ENCODE results near the gene OR5C1. TPM values are rescaled to one million over a fixed set of nuclear protein-coding genes. Genes with fewer than 3 reads are reported as not detected.
A peak's percentile ranks its signal among the peaks of the same experiment; 100 is the strongest.

The OR5C1 gene
- total RNA-seq, result not detected
- not detected for polyA plus RNA-seq

DNA sequence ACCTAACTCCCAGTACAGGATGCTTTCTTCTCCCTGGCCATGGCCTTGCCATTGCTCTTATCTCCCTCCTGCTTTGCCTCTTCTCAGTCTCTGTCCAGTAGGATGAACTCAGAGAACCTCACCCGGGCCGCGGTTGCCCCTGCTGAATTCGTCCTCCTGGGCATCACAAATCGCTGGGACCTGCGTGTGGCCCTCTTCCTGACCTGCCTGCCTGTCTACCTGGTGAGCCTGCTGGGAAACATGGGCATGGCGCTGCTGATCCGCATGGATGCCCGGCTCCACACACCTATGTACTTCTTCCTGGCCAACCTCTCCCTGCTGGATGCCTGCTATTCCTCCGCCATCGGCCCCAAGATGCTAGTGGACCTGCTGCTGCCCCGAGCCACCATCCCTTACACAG lies at the start of gene OR5C1:
Gene OR5C1 (plus strand): TSS at position 103 of the 400 bp plus-strand sequence. CDS start 0 bp downstream, at position 103.
- H3K27ac Mint-ChIP-seq, result peak within 1 kb of the TSS in 1 of 7 donors; percentile 21
- no peak within 1 kb of the TSS for H3K4me3 Mint-ChIP-seq
- CTCF ChIA-PET (ENCODE audit: partially characterized antibody), result no interaction called here

GRCh38 chr9:122742003-122742402 lies 46.7 kb upstream of the OR5C1 start, which contains the start of gene OR1L6:
Gene OR1L6 (plus strand): TSS chr9:122742303. CDS start chr9:122749848, 7,545 bp downstream.
- Mint-ChIP-seq H3K36me3 (peaks cover 0 to 6% of the 10 kb centered on the region in 2 donors), H3K4me1 (peaks cover 0 to 1% (median 0%) of the 10 kb centered on the region in 4 donors), H3K9me3 (peaks cover 4 to 23% (median 15%) of the 10 kb centered on the region in 8 donors), H3K27ac (no peak within 1 kb of the TSS), H3K27me3 (no peaks in the 10 kb centered on the region), H3K4me3 (no peak within 1 kb of the TSS)
- DNase-seq, result no peak
- Histone ChIP-seq H3K9me3 (ENCODE audit: control insufficient read depth in 1 of 2, low read length in 2 of 2) (no peaks in the 10 kb centered on the region), H3K4me1 (ENCODE audit: insufficient read depth, low read length) (no peaks in the 10 kb centered on the region), H3K4me3 (ENCODE audit: low read length in 2 of 2) (no peak within 1 kb of the TSS), H3K27ac (ENCODE audit: low read depth, low read length) (no peak within 1 kb of the TSS), H3K27me3 (ENCODE audit: insufficient read depth, low read length) (no peaks in the 10 kb centered on the region), H3K36me3 (ENCODE audit: insufficient read depth, low read length) (no peaks in the 10 kb centered on the region)
- intact Hi-C loops (cut with micrococcal nuclease), result no loop called here
- ChIA-PET POLR2A (ENCODE audit: partially characterized antibody) (no interaction called here), CTCF (ENCODE audit: partially characterized antibody) (no interaction called here)

More for the DNA sequence above, at the start of gene OR5C1:
- no peaks in the 10 kb centered on the region for H3K9me3 ChIP-seq (ENCODE audit: control insufficient read depth in 1 of 2, low read length in 2 of 2)
- no peaks in the 10 kb centered on the region for H3K36me3 ChIP-seq (ENCODE audit: insufficient read depth, low read length)
- DNase-seq, result no peak
- H3K36me3 Mint-ChIP-seq, result peaks cover 0 to 2% of the 10 kb centered on the region in 2 donors
- intact Hi-C loops (cut with micrococcal nuclease), result no loop called here
- no peaks in the 10 kb centered on the region for H3K27me3 Mint-ChIP-seq
- H3K4me3 ChIP-seq (ENCODE audit: low read length in 2 of 2), result no peak within 1 kb of the TSS
- no peak within 1 kb of the TSS for H3K27ac ChIP-seq (ENCODE audit: low read depth, low read length)
- H3K27me3 ChIP-seq (ENCODE audit: insufficient read depth, low read length), result no peaks in the 10 kb centered on the region
- POLR2A ChIA-PET (ENCODE audit: partially characterized antibody), result no interaction called here
- no peaks in the 10 kb centered on the region for H3K9me3 Mint-ChIP-seq
- no peaks in the 10 kb centered on the region for H3K4me1 ChIP-seq (ENCODE audit: insufficient read depth, low read length)
- no peaks in the 10 kb centered on the region for H3K4me1 Mint-ChIP-seq

GRCh38 chr9:122754825-122755224 lies 33.9 kb upstream of the OR5C1 start:
- no peaks in the 10 kb centered on the region for H3K9me3 ChIP-seq (ENCODE audit: control insufficient read depth in 1 of 2, low read length in 2 of 2)
- POLR2A ChIA-PET (ENCODE audit: partially characterized antibody), result no interaction called here
- H3K4me3 ChIP-seq (ENCODE audit: low read length in 2 of 2), result no peak overlapping the region
- H3K27me3 Mint-ChIP-seq, result peaks cover 4 to 5% of the 10 kb centered on the region in 2 donors
- no peak for DNase-seq
- CTCF ChIA-PET (ENCODE audit: partially characterized antibody), result no interaction called here
- H3K4me3 Mint-ChIP-seq, result no peak overlapping the region
- H3K4me1 Mint-ChIP-seq, result no peaks in the 10 kb centered on the region
- H3K27me3 ChIP-seq (ENCODE audit: insufficient read depth, low read length), result no peaks in the 10 kb centered on the region
- H3K4me1 ChIP-seq (ENCODE audit: insufficient read depth, low read length), result no peaks in the 10 kb centered on the region
- intact Hi-C loops (cut with micrococcal nuclease), result no loop called here
- H3K36me3 ChIP-seq (ENCODE audit: insufficient read depth, low read length), result no peaks in the 10 kb centered on the region
- H3K36me3 Mint-ChIP-seq, result peaks cover 7 to 26% of the 10 kb centered on the region in 2 donors
- peaks cover 5 to 47% (median 30%) of the 10 kb centered on the region in 8 donors for H3K9me3 Mint-ChIP-seq
- no peak overlapping the region for H3K27ac ChIP-seq (ENCODE audit: low read depth, low read length)
- H3K27ac Mint-ChIP-seq, result no peak overlapping the region

GRCh38 chr9:122767817-122768216 lies 20.9 kb upstream of the OR5C1 start:
- H3K4me3 ChIP-seq (ENCODE audit: low read length in 2 of 2), result no peak overlapping the region
- intact Hi-C loops (cut with micrococcal nuclease), result no loop called here
- H3K36me3 ChIP-seq (ENCODE audit: insufficient read depth, low read length), result no peaks in the 10 kb centered on the region
- H3K4me1 ChIP-seq (ENCODE audit: insufficient read depth, low read length), result no peaks in the 10 kb centered on the region
- no peak overlapping the region for H3K27ac ChIP-seq (ENCODE audit: low read depth, low read length)
- no peak for DNase-seq
- H3K27ac Mint-ChIP-seq, result no peak overlapping the region
- peaks cover 0 to 3% of the 10 kb centered on the region in 2 donors for H3K27me3 Mint-ChIP-seq
- peaks cover 8 to 16% of the 10 kb centered on the region in 2 donors for H3K36me3 Mint-ChIP-seq
- CTCF ChIA-PET (ENCODE audit: partially characterized antibody), result no interaction called here
- POLR2A ChIA-PET (ENCODE audit: partially characterized antibody), result no interaction called here
- no peaks in the 10 kb centered on the region for H3K4me1 Mint-ChIP-seq
- no peaks in the 10 kb centered on the region for H3K9me3 ChIP-seq (ENCODE audit: control insufficient read depth in 1 of 2, low read length in 2 of 2)
- H3K27me3 ChIP-seq (ENCODE audit: insufficient read depth, low read length), result no peaks in the 10 kb centered on the region
- no peak overlapping the region for H3K4me3 Mint-ChIP-seq
- H3K9me3 Mint-ChIP-seq, result peaks cover 0 to 57% (median 50%) of the 10 kb centered on the region in 8 donors

DNA sequence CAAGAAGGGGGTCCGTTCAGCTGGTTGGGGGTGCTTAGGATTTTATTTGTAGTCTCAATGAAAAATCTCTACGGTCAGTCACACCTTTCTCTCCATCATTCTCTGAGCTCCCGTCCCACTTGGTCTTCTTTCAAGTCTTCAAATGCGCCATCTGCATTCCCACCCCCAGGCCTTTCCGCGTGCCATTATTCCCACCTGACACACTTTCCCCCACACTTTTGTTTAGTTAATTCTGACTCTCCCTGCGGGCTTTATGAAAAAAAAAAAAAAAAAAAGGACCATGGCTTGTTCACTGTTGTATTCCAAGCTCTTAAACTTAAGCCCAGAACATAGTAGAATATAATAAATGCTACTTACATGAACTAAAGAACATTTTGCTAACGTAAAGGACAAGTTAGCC lies 11.7 kb upstream of the OR5C1 start:
- H3K4me1 Mint-ChIP-seq, result no peaks in the 10 kb centered on the region
- H3K36me3 ChIP-seq (ENCODE audit: insufficient read depth, low read length), result no peaks in the 10 kb centered on the region
- no peaks in the 10 kb centered on the region for H3K27me3 ChIP-seq (ENCODE audit: insufficient read depth, low read length)
- peaks cover 0 to 15% (median 8%) of the 10 kb centered on the region in 8 donors for H3K9me3 Mint-ChIP-seq
- no peaks in the 10 kb centered on the region for H3K4me1 ChIP-seq (ENCODE audit: insufficient read depth, low read length)
- no peak overlapping the region for H3K27ac ChIP-seq (ENCODE audit: low read depth, low read length)
- no peak overlapping the region for H3K4me3 ChIP-seq (ENCODE audit: low read length in 2 of 2)
- no peak overlapping the region for H3K27ac Mint-ChIP-seq
- H3K4me3 Mint-ChIP-seq, result no peak overlapping the region
- intact Hi-C loops (cut with micrococcal nuclease), result no loop called here
- no peaks in the 10 kb centered on the region for H3K9me3 ChIP-seq (ENCODE audit: control insufficient read depth in 1 of 2, low read length in 2 of 2)
- H3K36me3 Mint-ChIP-seq, result peaks cover 0 to 8% of the 10 kb centered on the region in 2 donors
- H3K27me3 Mint-ChIP-seq, result peaks cover 0 to 2% of the 10 kb centered on the region in 2 donors
- POLR2A ChIA-PET (ENCODE audit: partially characterized antibody), result no interaction called here
- CTCF ChIA-PET (ENCODE audit: partially characterized antibody), result interaction anchor here (1.1 kb wide), 1 partner anchor 28 kb away, joined by 3 read pairs; no protein-coding TSS in a partner anchor
- DNase-seq, result no peak

DNA sequence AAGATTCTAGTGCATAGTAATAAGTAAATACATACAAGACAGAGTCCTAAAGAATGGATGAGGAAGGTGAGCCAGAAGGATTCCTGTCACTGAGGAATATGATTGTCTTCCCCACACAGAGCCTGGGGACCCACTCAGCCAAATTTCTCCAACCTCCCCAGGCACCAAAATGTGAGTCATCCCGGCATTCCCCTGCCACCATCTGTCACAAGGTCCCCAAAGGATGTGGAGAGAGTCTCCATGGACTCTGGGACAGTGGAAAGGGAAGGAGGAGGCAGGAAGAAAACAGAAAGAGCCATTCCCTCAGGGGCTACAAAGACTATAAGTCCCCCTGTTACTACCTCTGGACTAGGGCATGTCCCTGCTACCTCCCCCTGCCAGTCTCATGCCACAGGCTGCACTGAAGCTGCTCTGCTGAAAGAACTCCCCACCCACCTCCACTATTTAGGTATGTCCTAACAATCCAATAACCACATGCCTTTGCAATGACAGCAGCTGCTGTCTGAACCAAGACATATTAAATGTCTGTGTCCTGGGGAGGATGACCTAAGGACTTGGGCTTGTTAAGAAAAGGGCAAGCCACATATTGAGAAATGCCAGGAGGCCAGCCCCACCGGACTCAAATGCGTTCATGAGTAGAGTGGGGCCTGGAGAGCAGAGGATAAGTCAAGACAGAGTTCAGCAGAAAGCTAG lies 10.7 kb upstream of the OR5C1 start:
- no peaks in the 10 kb centered on the region for H3K36me3 ChIP-seq (ENCODE audit: insufficient read depth, low read length)
- H3K9me3 Mint-ChIP-seq, result peaks cover 0 to 6% (median 4%) of the 10 kb centered on the region in 8 donors
- H3K4me1 ChIP-seq (ENCODE audit: insufficient read depth, low read length), result no peaks in the 10 kb centered on the region
- DNase-seq, result no peak
- peaks cover 0 to 2% of the 10 kb centered on the region in 2 donors for H3K27me3 Mint-ChIP-seq
- ChIA-PET CTCF (ENCODE audit: partially characterized antibody) (no interaction called here), POLR2A (ENCODE audit: partially characterized antibody) (no interaction called here)
- no peaks in the 10 kb centered on the region for H3K27me3 ChIP-seq (ENCODE audit: insufficient read depth, low read length)
- H3K9me3 ChIP-seq (ENCODE audit: control insufficient read depth in 1 of 2, low read length in 2 of 2), result no peaks in the 10 kb centered on the region
- H3K36me3 Mint-ChIP-seq, result peaks cover 0 to 3% of the 10 kb centered on the region in 2 donors
- H3K4me3 Mint-ChIP-seq, result no peak overlapping the region
- no peak overlapping the region for H3K27ac ChIP-seq (ENCODE audit: low read depth, low read length)
- no peaks in the 10 kb centered on the region for H3K4me1 Mint-ChIP-seq
- intact Hi-C loops (cut with micrococcal nuclease), result no loop called here
- no peak overlapping the region for H3K27ac Mint-ChIP-seq
- H3K4me3 ChIP-seq (ENCODE audit: low read length in 2 of 2), result no peak overlapping the region

DNA sequence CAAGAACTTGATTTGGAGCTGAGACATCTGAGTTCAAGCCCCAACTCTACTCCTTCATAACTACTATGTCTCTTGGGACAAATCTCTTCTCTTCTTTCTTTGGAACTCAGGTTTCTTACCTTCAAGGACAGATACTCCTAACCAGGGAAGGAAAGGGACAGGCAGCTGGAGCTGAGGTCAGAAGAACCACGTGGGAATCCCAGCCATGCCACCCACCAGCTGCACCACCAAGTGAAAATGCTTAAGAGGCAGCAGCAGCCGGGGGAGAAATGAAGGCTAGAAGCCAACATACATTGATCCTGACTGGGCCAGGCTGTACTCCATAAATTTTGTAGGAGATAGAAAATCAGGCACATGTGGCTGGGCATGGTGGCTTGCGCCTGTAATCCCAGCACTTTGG lies 9.6 kb upstream of the OR5C1 start:
- no peaks in the 10 kb centered on the region for H3K9me3 ChIP-seq (ENCODE audit: control insufficient read depth in 1 of 2, low read length in 2 of 2)
- ChIA-PET POLR2A (ENCODE audit: partially characterized antibody) (no interaction called here), CTCF (ENCODE audit: partially characterized antibody) (no interaction called here)
- no peaks in the 10 kb centered on the region for H3K36me3 ChIP-seq (ENCODE audit: insufficient read depth, low read length)
- H3K4me3 ChIP-seq (ENCODE audit: low read length in 2 of 2), result no peak overlapping the region
- H3K4me1 Mint-ChIP-seq, result no peaks in the 10 kb centered on the region
- no peaks in the 10 kb centered on the region for H3K27me3 ChIP-seq (ENCODE audit: insufficient read depth, low read length)
- H3K36me3 Mint-ChIP-seq, result peaks cover 0 to 4% of the 10 kb centered on the region in 2 donors
- H3K27ac ChIP-seq (ENCODE audit: low read depth, low read length), result no peak overlapping the region
- no peaks in the 10 kb centered on the region for H3K4me1 ChIP-seq (ENCODE audit: insufficient read depth, low read length)
- DNase-seq, result no peak
- H3K9me3 Mint-ChIP-seq, result no peaks in the 10 kb centered on the region
- intact Hi-C loops (cut with micrococcal nuclease), result no loop called here
- no peak overlapping the region for H3K4me3 Mint-ChIP-seq
- H3K27me3 Mint-ChIP-seq, result no peaks in the 10 kb centered on the region
- H3K27ac Mint-ChIP-seq, result no peak overlapping the region
